HG03108 (cell line): Measurements from ENCODE around the gene RRN3.
"Not testable (repeated sequence)": the region's sequence is repeated elsewhere in the genome, so short reads cannot be mapped to it uniquely, and the experiment has no call there.

Source experiments
- ATAC-seq: cut with Tn5 transposase; IDR thresholded peaks from one replicate; pipeline ENCODE4 v1.9.1; 2021; ENCODE audit warnings: moderate library complexity; ENCODE audit not compliant: unreplicated experiment

Gene RRN3

GRCh38 chr16:15028801-15029698 lies 65.0 kb downstream of the RRN3 start:
- not testable (repeated sequence) for ATAC-seq

GRCh38 chr16:15028345-15028715 lies 65.7 kb downstream of the RRN3 start:
- not testable (repeated sequence) for ATAC-seq

DNA sequence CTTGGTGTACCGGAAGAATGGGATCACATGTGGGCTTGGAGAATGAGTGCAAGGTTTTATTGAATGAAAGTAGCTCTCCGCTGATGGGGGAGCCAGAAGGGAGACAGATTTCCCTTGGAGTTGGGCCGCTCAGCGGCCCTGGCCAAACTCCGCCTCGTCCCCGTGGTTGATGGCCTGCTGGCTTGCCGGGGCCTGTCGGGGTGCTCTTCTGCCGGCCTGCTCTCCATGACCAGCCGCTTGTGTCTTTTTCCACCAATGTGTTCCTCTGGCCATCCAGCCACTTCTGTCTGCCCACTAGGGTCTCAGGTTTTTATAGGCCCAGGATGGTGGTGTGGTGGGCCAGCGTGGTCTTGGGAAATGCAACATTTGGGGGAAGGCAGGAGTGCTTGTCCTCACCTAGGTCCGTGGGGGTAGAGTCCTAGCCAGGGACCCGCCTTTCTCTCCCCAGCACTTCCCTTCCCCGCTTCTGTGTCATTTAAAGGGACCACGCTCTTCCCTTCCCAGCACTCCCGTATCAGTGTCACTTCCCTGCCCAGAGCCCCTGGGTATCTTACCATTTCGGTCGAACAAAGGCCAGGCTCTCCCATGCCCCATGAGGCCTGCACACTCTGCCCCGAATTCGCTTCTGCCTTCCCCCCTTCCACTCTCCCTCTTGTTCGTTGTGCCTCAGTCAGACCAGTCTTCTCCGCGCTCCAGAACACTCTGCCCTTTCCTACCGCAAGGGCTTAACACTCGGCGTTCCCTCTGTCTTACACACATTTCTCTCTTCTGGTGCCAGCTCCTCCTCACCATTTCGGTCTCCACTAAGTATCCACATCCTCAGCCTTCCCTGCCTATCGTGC lies 66.3 kb downstream of the RRN3 start:
- ATAC-seq = not testable (repeated sequence)

DNA sequence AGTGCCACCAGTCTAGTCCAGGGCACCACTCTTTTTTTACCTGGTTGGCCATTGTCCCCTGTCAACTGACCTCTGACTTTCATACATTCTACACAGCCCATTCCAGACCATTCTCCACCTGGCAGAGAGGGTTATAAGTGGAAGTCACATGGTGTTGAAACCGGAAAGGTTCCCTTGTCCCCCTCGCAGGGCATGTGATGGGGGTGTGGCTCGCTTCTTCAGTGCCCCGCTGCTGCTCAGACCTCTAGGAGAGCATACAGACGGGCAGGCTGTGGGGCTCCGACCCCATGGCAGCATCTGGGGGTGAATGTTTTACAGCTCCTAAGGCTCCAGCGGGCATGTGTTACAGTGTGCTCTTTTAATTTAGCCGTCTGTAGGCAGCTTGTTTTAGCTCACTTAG lies 67.0 kb downstream of the RRN3 start:
- not testable (repeated sequence) for ATAC-seq

- not testable (repeated sequence) for ATAC-seq
Observed at GRCh38 chr16:15025234-15025951, 68.7 kb downstream of the RRN3 start.

GRCh38 chr16:15024858-15025199 lies 69.2 kb downstream of the RRN3 start:
- ATAC-seq = not testable (repeated sequence)

- not testable (repeated sequence) for ATAC-seq
Observed at GRCh38 chr16:15023381-15024077, 70.5 kb downstream of the RRN3 start.

GRCh38 chr16:15022194-15022593 lies 71.9 kb downstream of the RRN3 start:
- peak; percentile 86 for ATAC-seq

DNA sequence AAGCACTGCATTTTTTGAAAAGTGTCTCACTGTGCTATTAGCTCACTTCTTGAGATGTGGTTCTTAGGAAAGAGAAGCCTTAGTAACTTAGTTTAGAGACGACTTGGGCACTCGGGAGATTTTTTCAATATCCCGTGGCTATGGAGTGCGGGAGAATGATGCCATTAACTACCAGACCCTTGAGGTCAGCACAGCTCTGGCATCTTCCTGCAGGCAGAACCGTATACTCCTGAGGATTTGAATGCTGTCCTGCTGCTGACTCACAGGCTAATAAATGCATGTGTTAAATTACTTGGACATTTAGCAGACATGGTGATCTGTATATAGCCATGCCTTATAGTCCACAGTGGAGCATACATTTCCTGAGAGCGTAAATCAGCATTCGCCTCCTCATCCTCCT lies 72.6 kb downstream of the RRN3 start:
- ATAC-seq = not testable (repeated sequence)

DNA sequence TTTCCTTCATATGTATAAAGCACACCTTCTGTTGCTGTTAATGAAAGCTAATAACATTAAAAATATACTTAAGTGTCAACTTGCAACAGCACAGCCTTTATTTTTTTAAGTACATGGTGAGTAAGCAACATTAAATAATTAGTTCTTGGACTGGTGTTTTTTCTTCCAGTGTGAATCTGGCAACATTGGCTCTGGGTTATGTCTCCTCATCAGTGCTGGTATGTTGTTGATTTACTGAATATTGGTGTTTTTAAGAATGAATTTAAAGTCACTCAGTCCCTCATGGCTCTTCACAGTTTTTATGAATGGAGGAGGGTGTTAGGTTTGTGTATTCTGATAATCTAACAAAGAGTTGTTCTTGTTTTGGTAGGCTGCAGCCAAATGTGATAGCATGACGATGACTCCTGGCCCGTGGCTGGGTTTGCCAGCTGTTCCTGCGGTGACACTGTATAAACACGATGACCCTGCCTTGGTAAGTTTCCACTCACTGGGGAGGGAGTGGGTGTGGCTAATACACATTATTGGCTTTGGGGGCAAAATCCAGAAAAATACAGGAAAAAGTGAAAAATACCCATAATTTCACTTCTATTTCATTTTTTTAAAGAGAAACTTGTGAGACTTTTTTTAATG lies 77.0 kb downstream of the RRN3 start:
- not testable (repeated sequence) for ATAC-seq

- ATAC-seq = not testable (repeated sequence)
Observed at GRCh38 chr16:15016354-15016753, 77.7 kb downstream of the RRN3 start.

GRCh38 chr16:15015671-15016070 lies 78.4 kb downstream of the RRN3 start:
- not testable (repeated sequence) for ATAC-seq

DNA sequence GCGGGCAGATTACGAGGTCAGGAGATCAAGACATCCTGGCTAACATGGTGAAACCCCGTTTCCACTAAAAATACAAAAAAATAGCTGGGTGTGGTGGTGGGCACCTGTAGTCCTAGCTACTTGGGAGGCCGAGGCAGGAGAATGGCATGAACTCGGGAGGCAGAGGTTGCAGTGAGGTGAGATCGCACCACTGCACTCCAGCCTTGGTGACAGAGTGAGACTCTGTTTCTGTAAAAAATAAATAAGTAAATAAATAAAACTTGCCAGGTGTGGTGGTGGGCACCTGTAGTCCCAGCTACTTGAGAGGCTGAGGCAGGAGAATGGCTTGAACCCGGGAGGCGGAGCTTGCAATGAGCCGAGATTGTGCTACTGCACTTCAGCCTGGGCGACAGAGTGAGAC lies 81.1 kb downstream of the RRN3 start:
- ATAC-seq = not testable (repeated sequence)
